GM18507 (cell line): Measurements from ENCODE around the gene OSBPL6.

Source experiments
- DNase-seq: peaks from one replicate; pipeline ENCODE4 v3.0.0; 2011; ENCODE audit warnings: low read depth; ENCODE audit not compliant: insufficient read length; ENCODE audit errors: extremely low spot score
- FAIRE-seq: peaks from 2 replicates; lab custom pipeline; 2011; peaks lifted over from hg19 to GRCh38; lab: Jason Lieb, UNC

Gene OSBPL6

DNA sequence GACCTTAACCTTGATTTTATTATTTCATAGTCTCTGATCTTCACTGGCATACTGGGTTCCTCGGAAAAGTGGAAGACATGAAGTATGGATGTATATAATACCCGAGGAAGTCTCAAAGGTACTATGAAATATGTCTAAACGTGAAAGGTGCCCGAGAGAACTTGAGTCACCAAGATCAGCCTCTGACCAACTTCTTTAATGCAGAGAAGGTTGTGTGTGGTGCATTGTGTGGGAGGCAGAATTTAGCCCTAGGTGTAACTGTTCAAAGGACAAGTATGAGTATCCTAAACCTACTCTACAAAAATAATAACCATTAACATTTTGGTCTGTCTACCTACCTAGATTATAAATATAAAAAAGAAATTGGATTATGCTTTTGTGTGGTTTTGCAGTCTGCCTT, 36.1 kb downstream of the OSBPL6 start:
- DNase-seq = no peak
- no peak for FAIRE-seq

DNA sequence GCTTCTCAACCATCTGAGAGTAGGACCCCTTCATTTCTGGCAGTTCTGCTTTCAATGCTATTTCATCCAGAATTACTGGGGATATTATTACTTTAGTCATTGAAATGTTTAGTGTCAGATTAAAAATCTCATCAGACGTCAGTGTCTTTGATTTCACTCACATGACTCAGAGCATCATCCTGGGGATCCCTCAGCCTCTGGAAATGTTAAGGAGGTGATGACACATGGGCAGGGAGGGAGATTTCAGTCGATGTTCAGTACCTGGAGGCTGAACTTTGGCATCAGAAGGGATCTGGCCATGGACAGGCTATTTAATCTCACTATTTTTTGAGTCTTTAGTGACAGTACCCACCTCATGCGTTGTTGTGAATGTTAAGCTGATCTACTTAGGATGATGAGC, 39.1 kb downstream of the OSBPL6 start:
- DNase-seq = no peak
- no peak for FAIRE-seq

DNA sequence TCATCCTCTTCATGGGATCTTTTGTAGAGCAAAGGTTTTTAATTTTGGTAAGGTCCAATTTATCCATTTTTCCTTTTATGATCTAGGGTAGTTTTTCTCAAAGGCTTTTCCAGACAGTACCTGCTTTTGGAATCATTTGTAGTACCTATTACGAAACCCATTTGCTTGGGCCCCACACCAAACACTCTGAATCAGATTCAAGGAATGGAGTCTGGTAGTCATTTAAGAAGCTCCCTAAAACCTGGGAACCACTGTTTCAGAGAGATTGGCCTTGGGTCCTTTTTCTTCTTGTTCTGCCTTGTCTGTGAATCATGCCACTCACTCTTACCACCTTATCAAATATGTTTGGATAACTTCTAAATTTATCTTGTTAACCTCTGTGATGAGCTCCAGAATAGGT, 40.3 kb downstream of the OSBPL6 start:
- no peak for FAIRE-seq

DNA sequence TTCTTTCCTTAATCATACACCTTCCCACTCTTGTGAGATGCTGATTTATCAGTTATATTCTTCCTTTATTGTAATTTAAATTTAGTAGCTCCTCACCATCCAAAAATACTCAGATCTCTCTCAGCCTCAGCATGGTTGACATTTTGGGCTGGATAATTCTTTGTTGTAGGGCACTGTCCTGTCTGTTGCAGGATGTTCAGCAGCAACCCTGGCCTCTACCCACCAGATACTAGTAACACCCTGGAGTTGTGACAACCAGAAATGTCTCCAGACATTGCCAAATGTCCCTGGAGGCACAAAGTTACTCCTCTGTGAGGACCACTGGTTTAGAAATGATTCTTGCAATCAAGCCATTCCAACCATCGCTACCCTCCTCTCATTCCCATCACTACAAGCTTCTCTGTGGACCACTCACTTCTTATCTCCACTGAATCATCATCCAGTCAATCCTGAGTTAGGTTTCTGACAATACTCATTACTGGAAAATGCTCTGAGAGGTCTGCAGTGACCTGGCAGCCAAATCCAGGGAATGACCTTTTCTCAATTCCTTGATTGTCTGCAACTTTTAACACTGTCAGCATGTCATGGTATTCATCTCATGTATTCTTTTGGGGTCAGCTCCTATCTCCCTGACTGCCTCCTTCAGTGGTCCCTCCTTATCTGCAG, 43.3 kb downstream of the OSBPL6 start:
- DNase-seq = no peak
- no peak for FAIRE-seq

More for the DNA sequence above, 40.3 kb downstream of the OSBPL6 start:
- no peak for DNase-seq

DNA sequence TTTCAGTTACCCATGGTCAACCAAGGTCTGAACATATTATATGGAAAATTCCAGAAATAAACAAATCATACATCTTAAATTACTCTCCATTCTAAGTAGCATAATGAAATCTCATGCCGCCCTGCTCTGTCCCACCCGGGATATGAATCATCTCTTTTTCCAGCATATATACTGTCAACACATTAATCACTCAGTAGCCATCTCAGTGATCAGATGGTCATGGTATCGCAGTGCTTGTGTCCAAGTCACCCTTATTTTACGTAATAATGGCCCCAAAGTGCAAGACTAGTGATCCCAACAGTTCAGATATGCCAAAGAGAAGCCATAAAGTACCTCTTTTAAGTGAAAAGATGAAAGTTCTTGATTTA, 43.8 kb downstream of the OSBPL6 start:
- DNase-seq = no peak
- no peak for FAIRE-seq

DNA sequence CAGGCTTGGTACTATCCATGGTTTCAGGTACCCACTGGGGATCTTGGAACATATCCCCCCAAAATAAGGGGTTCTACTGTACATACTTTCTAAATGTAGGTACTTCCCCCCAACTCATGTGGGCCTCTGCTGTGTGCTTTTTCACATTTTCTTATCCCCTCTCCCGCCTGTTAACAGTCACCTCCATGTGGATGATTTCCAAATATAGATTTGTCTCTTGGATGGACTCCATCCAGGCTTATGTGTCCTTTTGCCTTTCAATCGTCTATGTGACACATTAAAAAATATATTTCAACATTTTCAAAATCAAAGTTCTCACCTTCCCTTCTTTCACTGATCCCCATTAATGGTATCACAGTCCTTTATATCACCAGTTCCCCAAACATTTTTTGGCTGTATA, 44.4 kb downstream of the OSBPL6 start:
- FAIRE-seq = no peak
- DNase-seq = no peak

DNA sequence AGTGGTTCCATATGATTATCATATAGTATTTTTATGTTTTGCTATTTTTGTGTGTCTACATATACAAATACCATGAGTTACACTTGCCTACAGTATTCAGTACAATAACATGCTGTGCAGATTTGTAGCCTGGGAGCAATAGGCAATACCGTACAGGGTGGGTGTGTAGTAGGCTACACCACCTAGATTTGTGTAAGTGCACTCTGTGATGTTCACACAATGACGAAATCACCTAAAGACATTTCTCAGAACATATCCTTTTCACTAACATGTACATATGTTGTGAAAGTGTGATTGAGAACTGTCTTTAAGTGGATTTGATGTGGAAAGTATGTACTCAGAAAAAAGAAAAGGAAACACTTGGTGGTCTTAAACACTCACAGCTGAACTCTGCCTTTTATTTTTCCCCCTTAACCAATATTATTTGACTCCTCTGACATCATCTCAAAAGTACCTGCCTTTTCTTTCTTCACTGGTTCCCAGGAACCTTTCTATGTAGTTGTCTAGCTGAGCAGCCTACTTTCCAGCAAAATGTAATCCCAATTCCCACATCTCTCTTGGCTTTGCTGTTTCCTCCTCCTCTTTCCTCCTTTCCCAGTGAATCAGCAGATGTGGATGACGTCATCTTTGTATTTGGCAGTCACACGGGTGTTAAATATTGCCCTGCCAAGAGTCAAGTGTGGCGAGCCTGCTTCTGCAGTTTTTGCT, 47.7 kb downstream of the OSBPL6 start:
- DNase-seq (no peak), FAIRE-seq (no peak)

DNA sequence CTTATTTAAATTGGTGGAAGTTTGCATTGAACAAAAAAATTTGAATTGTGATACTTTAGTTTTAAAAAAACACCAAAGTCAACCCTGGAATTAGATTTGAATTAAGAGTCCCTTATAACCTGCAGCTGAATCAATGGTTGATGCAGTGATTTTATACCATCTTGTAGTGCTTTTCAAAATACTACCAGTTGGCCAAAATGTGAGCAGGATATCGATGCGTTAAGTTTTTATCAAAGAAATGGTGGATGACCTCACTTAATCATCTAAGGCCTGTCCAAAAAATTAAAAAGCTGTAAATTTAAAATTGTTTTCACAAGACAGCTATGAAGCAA, 48.2 kb downstream of the OSBPL6 start:
- DNase-seq = no peak
- no peak for FAIRE-seq

DNA sequence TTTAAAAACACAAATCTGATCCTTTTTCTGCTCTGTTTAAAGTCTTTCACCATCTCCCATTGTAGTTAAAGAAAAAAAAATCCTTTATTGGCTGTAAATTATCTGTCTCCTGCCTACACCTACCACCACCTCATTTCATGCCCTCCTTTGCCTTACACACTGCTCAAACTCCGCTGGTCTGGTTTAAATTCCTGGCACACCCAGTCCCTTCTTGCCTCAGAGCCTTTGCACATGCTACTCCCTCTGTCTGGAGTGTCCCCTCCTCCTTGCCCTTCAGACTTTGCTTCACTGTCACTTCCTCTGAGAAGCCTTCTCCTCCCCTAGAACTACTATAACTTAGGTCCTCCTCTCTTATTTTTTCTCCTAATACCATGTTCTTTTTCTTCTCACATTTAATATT, 49.6 kb downstream of the OSBPL6 start:
- DNase-seq (no peak), FAIRE-seq (no peak)

DNA sequence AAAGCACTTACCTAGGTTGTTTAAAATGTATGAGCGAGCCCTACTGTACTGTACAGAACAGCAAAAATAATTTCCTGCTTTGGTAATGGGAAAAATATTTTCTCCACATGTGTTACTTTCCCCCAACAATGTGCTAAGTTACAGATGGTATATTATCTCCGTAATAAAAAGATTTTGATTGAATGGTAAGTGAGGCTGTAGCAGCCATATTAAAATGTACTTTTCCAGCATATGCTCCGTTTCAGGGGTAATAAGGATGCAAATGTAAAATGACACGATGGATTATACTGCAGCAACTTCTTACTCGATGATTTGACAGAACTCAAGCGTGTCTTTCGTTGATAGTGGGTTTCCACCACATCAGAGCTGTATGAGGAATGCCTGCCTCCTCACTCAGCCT, 50.5 kb downstream of the OSBPL6 start:
- DNase-seq (no peak), FAIRE-seq (no peak)

DNA sequence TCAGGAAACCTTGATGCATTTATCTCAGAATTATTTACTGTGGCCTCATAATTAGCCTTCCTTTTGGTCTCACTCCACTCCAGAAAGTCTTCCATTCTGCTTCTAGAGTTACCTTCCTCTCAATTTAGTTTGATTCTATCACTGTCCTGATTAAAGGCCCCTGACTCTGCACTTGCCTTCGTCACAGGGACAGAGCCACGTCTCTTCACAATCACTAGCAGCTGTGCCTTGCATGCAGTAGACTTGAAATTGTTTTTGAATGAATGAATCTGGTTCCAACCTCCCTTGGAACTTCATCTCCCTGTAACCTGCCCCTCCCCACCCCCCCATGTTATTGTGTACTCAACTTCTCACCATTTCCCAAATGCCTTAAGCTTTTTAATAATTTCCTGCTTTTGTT, 52.4 kb downstream of the OSBPL6 start:
- DNase-seq = no peak
- no peak for FAIRE-seq

DNA sequence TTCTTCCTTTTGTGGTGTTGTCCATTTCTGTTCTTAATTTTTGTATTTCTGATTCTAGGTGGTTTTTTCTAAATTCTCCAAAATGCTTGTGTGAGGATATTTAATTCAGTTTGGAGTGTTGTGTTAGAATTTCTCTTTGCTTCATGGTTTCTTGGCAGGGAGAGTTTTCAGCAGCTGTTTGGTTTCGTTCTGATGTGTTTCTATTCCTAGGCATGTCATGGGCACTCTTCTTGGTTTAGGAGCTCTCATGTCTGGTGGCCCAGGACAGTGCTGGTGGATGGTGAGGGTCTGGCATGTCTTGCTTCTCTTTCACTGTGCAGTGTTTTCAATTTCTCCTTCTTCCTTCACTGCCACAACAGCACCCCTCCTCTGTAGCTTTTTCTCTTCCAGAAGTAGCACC, 52.9 kb downstream of the OSBPL6 start:
- DNase-seq (no peak), FAIRE-seq (no peak)

DNA sequence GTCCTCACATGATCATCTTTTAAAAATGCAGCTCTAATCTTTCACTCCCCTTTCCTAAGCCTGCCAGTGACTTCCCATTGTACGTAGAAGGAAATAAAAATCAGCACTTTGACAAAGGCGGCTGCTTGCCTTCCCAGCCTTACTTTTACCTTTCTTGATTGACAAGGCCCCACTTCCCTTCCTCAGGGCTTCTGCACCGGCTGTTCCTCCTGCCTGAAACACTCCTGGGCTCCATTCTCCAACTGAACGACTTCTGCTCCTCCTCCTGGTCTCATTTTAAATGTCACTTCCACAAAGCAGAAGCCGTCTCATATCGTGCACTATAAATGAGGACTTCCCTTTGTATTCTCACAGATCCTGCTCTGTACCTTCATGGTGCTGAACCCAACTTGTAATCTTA, 56.1 kb downstream of the OSBPL6 start:
- no peak for FAIRE-seq
- no peak for DNase-seq

DNA sequence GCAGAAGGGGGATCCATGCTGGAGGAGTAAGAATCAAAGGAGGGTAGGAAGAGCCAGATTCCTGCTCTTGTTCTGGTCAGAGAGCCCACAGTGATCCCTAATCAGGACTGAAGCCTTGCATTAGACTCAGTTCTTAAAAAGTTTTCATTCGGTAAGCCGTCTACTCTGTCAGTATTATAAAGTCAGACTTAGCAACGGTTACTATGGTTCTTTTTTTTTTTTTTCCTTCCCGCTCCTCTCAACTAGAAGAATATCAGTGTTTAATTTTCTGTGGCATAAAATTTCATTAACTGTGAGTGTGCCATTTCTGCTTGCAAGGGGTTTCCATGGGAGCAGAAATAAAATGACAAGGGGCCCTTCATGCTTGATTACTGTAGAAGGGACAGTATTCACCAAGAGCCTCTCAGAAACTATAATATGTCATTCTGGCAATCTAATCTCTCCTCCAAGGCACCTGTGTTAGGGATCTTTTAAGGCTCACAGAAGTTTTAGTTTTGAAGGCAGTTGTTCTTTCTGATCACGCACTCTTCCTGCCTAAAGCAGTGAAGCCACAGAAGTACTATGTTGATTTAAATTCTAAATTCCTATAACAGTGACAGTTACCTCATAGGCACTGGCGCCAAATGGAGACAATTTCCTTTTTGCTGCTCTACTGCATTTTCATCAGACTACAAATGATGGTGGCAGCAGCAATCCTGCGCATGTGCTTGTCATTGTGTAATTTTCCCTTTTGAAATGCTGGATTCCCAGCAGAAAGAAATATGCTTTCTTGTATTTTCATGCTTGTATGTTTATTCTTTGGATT, 57.0 kb downstream of the OSBPL6 start:
- FAIRE-seq = no peak

DNA sequence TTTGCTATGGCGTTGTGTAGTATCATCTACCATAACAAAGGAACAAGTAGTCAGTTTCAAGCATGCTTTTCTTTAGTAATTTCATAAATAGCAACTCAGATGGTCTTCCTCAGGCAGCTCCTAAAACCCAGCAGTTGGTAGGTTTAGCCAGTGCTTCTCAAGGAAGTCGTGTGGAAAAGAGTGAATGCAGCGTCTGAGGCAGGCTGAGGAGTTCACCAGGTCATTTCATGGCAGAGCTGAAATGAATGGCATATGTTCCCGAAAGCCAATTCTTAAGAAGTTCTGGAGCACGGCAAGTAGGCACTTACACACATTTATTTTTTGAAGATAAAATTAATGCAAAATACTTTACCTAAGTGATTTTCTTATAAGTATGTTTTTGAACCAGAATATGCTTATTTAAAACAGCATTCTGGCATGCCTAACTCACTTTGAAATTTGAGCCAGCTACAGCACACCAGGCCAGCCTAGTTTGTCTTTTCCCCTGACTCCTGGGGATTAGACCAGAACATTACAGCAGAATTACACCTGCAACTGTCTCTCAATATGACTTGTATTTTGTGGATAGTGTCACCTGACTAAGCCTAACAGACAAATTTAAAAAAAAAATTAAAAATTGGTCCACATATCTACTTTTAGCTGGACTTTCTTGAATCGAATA, 62.2 kb downstream of the OSBPL6 start:
- no peak for FAIRE-seq
- DNase-seq = no peak

More for the DNA sequence above, 57.0 kb downstream of the OSBPL6 start:
- DNase-seq = no peak

DNA sequence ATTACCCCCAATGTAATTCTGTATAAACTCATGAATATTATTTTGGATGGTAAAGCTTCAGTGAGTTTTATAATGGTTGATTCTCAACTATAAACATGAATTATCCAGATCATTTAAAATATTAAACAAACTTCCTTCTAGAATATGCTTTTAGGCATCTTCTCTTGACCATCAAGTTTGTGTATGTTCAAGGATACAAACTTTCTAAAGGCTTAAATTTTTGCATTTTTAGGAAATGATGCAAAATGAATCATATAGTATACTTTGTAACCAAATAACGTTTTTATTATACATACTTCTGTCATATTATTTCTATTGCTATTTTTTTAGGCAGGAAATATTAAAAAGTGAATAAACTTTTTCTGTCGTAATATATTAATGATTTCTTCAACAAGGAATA, 62.8 kb downstream of the OSBPL6 start:
- FAIRE-seq = no peak

DNA sequence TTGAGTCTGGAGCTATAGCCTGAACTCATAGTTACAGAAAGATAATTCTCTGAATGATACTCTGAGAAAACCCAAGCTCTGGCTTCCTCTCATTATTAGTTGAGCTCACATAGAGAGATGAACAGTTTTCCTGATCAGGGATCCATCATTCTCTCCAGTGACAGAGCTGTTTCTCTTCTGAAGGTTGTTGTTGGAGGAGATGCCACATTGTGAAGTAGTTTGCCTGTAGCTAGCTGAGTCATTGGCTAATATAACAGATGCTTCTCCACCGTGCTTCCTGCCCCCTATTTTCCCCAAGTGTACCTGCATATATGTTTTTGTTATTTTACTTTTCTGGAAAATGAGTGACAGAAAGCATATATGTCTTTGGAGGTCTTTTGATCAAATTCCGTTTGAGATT, 64.6 kb downstream of the OSBPL6 start:
- FAIRE-seq (no peak), DNase-seq (no peak)

More for the DNA sequence above, 62.8 kb downstream of the OSBPL6 start:
- no peak for DNase-seq

DNA sequence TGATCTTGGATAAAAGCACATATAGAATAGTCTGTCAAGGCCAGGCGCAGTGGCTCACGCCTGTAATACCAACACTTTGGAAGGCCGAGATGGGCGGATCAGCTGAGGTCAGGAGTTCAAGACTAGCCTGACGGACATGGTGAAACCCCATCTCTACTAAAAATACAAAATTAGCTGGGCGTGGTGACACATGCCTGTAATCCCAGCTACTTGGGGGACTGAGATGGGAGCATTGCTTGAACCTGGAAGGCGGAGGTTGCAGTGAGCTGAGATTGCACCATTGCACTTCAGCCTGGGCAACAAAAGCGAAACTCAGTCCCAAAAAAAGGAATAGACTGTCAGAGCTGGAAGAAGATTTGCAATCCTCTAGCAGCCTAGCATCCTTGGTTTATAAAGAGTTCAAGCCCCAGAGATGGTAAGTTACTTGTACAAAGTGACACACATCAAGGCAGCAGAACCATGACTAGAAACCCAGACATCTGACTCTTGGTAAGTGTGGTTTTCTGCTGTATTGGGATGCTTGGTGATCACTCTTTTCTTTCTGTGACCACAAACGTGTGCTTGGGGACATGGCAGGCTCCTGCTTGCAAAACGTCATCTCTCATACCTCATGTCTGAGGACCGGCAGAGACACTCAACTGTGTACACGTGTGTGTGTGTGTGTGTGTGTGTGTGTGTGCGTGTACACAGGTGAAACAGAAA, 69.0 kb downstream of the OSBPL6 start:
- no peak for FAIRE-seq
- DNase-seq = no peak

DNA sequence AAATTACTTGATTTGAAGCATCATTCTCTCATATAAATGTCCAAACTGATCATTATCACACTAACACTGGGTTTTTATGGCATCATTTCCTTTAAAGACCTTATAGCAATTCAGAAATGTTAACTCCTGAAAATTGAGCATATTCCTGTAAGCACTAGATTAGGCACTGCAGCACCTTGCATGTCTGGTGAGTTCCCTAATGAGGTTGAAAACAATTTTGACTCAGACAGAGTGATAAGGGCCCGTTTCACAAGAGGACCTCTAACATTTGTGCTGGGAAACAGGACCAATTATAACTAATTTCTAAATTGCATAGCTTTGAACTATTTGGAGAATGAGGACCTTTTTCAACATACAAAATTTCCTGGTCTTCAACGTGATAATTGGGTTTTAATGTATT, 69.9 kb downstream of the OSBPL6 start:
- no peak for FAIRE-seq
- DNase-seq = no peak

DNA sequence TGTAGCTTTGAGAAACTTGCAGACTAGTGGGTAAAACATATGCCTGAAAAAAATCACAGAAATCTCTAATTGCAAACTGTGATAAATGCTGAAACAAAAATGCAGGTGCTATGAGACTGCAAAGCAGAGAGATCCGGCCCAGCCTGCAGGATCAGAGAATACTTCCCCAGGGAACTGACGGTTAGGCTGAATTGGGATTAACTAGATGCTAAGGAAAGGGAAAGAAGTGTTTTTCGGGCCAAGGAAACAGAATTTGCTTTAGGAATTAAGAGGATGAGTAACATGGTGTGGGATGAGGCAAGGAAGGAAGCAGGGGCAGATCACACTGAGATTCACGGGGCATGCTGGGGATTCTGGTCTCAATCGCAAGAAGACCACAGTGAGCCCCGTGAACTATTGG, 71.5 kb downstream of the OSBPL6 start:
- DNase-seq = no peak
- FAIRE-seq = no peak
